CD4-positive, alpha-beta T cell treated with Interleukin-6 at 100 ng/mL for 8 hours (primary cell): ENCODE data around the gene FCN1.
"Not testable (repeated sequence)": the region's sequence is repeated elsewhere in the genome, so short reads cannot be mapped to it uniquely, and the experiment has no call there.

Experiments used
- DNase-seq: peaks from one replicate; pipeline ENCODE4 v3.0.0-alpha.2; 2020; ENCODE audit warnings: mixed read lengths, low spot score

FCN1 gene

DNA sequence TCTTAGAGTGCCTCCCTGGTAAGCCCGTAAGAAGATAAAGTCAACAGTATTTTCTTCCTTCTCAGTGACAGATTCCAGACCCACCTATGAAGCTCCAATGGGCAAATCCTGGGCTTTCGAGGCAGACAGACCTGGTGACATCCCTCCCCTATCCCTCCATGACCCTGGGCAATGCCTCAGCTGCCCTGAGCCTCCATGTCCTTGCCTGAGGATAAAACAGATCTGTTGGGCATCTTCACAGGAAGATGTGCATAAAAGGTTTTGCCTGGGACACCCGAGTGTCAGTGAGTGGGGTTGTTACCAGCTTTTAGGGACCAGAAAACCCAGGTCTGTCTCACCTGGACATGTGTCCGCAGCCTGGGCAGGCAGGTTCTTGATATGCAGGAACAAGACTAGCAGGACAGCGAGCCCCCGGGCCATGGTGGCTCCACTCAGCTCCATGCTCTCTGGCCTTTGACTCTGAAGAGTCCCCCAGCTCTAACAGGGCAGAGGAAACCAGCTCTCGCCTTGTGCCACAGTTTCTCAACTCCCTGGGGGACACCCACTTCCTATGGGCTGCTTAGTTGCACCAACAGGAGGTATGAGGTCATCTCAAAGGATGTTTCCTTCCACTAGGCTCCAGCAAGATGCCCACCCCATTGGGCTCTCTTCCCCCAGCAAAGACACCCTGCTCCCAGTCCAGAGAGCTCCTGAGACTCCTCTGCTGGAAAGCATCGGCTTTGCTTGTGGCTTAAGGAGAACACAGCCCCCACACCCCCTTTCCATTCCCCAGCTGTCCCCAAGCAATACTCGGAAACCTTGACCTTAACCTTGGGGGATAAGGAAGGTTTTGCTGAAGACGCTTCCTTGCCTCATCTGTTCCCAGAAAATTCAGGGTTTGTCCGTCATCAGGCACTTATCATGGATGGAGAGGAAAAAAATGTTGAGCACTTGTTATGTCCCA lies at the start of gene FCN1:
Gene FCN1 (minus strand): TSS at position 482 of the 943 bp plus-strand sequence. CDS start 41 bp downstream, at position 441.
- DNase-seq, result no peak

DNA sequence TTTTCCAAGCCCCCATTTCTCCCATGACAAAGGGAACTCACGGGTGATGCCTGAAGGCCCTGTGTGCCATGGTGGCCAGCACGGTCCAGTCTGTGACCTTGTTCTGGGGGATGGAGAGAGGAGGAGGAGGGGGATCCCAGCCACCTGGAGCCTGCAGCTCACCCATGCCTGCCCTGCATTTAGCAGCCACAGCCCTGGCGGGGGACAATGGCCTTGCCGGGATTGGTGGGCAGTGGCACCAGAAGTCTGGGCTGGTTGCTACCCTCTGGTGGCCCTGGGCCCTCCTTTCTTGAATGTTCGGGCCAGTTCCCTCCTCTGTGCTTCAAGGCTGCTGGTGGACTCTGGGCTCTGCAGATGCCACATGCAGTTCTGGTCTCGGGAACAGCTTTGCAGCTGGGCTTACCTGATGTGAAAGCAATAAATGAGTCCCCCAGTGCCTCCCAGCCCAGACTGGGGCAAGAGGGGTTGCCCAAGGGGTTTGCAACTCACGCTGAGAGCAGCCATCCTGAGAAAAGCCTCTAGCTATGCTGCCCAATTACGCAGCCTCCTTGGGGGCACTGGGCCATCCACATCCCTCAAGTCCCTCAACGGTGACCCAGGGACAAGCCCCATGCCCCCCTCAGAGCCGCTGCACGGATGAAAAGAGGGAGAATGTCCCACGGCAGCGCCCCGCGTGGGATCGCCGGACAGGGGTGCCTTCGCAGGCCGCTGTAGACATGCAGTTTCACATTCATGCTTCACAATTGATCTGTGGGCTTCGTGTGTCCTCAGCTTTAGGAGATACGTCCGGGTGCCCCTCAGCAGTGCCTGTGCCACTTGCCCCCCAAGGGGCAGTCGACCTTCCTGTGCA lies 49.2 kb upstream of the FCN1 start:
- DNase-seq, result no peak

DNA sequence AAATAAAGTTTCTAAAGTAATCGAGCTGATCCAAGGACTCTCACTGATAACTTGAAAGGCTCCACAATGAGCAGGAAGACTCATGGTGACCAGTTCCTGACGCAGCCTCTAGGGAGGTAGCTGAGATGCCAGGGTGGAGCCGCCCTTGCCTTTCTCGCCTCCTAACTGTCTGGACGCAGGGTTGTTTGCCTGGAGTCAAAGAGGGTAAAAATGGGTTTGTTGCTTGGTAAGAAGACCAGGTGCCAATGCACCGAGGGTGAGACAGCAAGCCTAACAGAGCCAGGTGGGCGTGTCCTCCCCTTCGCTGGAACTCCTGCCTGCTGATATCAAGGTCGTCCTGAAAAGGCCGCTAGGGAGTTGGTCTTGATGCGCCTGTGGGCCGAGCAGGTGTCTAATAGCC lies 48.6 kb upstream of the FCN1 start:
- no peak for DNase-seq

DNA sequence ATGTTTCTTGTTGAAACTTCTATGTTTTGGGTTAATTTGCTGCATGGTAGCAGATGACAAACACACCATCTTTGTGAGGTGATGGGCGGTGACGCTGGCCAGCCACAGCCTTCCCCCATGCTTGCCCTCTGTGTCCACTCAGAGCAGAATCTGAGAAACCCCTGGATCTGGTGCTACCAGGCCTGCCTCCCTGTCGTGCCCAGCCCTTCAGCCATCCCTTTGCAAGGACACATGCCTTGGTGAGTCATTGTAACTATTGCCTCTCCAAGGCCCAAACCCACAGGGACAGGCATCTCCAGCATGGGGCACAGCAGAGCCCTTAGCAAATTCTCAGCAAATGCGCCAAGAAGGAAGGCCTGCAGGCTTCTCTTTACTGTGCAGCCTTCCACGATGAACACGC lies 48.1 kb upstream of the FCN1 start:
- DNase-seq, result no peak

DNA sequence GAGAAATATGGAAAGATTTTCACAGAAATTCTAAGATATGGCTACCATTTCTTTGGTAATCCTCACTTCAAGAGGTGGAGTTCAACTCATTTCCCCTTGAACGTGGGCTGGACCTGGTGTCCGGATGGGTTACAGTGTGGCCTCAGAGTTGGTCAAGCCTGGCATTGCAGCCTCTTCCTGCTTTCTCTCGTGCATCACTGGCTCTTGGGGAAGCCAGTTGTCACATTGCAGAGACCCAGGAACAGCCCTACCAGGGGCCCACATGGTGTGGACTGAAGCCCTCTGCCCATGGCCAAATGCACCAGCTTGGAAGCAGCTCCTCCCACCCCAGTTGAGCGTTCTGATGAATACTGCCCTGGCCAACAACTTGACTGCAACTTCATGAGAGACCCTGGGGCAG lies 47.7 kb upstream of the FCN1 start:
- no peak for DNase-seq

DNA sequence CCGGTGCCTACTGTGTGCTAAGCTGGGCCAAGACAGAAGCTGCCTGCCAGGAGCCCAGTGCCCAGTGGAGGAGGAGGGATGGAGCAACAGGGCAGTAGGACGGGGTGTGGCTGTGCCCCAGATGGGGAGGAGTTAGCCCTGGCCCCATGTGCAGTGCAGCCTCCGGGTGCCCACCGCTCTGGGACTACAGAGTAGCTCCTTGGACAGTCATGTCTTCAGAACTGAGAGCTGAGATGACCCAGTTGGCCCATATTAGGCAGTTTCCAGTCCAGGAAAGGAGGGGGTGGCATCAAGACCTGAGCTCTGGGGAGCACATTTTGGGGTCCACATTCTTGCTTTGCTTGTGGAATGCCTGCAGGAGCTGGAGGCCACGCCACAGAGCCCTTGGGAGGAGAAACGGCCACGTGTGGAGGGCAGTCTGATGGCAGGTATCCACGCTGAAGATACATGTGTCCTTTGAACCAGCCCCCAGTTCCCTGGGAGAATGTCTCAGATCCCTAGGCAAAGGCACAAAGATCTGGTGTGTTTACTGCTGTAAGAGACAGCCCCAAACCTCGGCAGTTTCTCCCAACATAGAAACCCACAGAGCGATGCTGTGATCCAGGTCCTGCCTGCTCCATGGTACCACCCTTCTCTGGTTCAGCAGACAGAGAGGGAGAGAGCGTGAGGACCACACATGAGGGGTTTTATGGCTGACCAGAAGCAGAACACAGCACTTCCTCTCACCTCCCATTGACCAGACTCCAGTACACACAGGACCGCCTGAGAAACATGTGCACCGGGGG lies 46.8 kb upstream of the FCN1 start:
- no peak for DNase-seq

DNA sequence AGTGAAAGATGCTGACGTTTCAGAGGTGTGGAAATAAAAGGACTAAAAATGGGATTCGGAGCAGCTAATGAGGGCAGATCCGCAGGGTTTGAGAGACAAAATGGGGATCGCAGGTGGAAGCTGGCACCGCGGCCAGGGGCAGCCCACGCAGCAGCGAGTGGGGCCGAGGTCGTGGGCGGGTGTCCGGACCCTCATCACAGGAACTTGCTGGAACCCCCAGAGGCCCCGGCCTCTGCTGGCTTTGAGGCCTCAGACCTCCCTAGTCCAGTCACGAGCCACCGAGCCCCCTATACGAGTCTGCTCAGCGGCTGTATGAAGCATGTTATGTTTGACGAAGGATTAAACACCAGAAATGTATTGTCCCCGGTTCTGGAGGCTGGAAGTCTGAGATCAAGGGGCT lies 45.8 kb upstream of the FCN1 start:
- no peak for DNase-seq

DNA sequence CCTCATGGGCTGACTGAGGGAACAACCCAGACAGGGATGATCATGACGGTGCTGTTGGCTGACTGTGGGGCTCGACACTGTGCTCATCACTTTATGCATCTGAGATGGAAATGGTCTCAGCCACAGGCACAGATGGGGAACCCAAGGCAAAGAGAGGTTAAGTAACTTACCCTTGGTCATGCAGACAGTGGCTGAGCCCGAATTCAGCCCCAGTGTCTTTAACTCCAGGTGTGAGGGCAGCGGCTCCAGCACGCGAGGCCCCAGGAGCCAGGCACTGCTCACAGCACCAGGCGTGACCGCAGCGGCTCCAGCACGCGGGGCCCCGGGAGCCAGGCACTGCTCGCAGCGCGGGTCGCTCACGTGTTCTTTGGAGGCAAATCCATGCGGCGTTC lies 45.3 kb upstream of the FCN1 start:
- no peak for DNase-seq

DNA sequence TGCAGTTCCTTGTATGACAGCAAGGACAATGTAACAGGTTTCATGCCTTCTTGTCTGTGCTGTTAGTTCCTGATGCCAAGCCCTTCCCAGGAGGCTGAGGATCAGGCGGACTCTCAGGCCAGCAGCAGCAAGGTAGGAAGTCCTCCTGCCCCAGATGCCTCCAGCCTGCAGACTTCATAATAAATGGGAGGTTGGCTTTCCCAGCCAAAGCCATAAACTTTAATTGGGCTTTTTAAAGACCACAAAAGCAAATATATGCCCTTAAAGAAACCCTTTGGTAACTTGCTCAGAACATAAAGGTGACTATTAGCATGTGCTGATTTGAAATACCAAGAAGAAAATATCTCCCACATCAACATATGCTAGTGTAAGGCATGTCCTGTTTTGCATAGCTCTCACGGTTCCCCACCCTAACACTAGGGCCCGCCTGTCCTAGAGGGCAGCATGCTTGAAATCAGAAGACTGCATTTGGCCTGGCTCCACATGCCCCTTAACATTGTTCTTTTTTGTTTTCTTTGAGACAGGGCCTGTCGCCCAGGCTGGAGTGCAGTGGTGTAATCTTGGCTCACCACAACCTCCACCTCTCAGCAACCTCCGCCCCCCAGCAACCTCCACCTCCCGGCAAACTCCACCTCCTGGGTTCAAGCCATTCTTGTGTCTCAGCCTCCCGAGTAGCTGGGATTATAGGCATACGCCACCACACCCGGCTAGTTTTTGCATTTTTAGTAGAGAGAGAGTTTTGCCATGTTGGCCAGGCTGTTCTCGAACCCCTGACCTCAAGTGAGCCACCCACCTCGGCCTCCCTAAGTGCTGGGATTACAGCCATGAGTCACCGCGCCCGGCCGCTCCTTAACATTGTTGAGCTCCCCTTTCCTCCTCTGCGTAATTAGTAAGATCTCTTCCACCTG lies 44.6 kb upstream of the FCN1 start:
- DNase-seq, result no peak

DNA sequence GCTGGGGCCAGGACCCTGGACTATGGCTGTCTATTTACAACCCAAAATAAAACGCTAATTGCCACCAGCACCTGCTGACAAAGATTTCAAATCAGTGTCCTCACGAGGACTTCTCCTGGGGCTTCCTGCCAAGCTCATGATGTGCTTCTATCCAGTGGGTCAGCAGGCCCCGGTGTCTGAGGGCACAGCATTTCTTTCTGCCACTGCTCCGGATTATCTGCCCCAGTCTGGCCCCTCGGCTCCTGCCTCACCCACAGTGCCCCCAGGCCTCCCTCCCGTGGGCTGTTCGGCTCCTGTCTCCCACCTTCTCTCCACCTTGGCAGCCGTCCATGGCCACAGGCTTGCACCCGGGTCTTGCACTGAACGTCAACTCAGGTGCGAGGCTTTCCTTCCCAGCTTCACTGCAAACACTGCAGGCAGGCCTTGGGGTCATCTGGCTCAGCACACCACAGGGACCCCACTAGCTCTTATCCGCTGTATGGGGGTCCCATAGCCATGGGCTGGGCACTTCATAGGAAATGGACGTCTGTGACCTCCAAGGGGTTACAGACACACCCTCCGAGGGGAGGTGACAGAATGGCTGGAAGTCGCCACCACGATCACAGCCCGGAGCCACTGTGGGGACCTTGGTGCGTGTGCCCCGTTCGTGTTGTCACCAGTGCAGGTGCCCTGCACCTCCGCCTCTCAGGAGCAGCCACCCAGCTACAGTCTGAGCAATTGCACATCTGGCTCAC lies 43.8 kb upstream of the FCN1 start:
- DNase-seq, result no peak

DNA sequence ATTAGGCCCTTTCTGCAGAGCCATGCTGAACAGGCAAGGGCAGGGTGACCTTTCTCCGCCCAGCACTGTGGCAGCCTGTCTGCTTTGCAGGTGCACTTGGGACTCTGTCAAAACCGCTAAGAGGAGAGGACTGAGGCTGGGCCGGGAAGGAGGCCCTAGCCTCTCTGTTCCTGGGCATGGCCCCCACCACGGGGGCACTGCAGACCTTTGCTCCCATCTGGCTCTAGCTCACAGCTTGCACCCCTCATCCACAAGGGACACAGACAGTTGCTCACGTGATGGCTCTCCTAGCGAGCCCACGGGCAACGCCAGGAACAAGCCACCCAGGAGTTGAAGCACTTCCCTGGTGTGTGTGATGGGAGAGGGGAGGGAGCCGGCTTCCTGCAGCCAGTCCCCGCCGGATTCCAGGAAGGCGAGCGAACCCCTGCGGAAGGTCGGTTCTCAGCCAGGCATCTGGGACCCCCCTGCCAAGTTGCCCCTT lies 43.0 kb upstream of the FCN1 start:
- DNase-seq, result no peak

DNA sequence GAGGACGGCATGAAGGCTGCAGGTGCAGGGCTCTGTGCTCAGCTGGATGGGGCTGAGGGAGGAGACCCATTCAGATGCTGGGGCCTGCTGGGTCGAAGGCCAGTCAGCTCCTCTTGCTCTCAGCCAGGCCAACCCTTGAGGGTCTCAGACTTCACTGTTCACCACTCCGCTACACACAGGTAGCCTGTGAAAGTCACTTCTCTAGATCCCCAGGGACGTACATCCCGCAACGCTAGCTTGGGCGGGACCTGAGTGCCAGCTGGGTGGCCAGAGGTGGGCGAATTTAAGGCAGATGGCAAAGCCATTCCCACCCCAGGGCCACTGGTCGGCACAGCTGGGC lies 42.2 kb upstream of the FCN1 start:
- no peak for DNase-seq

DNA sequence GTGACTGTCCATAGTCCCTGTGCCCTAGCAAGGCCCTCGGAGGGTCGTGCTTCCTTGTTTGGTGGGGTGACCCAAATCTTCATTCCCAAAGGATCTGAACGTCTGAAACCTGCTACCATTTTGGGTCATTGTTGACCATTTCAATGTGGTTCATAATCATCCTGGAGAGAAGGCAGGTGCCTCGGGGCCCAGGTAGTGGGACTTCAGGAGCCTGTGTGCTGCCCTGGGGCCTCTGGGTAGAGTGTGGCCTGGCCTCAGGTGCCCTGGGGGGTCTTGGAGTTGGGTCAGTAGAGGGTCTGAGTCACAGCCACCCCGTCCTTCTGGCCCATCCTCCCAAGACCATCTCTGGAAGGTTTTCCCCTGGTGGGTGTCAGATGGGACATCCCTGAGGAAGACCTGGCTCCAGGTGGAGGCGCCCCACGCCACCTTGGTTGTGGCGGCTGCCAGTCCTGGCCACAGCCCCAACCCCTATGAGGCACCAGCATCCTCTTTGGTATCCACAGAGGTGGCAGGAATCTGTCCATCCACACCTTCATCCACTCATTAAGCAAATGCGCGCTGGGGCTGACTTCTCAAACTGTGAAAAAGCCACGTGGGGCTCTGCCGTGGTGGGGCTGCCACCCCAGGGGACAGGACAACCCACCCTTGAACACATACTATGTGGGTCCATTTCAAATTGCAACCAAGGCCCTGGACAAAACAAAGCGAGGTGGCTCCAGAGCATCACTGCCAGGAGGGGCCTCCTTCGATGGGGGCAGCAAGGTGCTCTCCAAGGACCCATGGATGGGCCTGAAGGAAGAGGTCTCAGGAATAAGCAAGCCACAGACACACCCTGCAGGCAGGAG lies 41.6 kb upstream of the FCN1 start:
- no peak for DNase-seq

DNA sequence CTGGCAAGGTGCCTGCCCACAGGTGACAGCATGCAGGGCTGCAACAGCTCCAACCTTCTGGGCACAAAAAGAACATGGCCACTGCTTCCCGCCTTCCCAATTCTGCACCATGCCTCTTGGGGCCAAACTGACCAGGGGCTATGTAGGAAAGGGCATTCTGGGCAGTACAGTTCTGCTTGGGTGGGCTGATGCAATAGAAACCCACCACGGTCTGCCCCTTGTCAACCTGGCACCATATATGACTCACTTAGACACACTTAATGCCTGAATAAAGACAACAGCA lies 40.2 kb upstream of the FCN1 start:
- no peak for DNase-seq

DNA sequence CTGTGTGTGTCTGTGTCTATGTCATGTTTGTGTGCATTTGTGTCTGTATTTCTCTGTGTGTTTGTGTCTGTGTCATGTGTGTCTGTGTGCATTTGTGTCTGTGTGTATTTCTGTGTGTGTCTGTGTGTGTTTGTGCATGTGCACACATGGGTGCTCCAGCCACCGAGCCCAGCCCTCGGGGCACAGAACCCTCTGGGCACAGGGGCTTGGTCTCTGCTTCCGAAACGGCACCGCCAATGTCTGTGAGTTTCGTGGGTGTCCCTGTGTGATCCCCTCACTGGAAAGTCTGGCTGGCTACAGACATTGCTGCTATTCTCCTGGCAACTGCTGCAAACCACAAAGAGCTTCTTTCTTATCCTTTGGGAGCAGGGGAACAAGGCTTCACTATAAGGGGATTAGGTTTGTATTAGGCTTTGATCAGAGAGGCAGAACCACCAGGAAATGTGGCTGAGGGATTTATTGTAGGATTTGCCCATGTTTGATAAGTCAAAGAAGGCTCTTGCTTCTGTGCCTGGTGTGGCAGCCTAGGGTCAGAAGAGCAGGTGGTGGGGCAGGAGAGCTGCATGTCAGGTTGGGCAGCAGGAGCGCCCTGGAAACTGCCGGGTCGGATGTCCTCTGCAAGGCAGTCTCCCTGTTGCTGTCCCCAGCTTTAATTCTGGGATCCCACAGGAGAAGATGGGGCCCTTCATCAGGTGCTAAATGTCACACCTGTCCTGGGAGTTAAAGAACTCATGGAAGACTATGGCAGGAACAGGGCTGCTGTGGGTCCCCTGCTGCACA lies 39.6 kb upstream of the FCN1 start:
- DNase-seq, result no peak

DNA sequence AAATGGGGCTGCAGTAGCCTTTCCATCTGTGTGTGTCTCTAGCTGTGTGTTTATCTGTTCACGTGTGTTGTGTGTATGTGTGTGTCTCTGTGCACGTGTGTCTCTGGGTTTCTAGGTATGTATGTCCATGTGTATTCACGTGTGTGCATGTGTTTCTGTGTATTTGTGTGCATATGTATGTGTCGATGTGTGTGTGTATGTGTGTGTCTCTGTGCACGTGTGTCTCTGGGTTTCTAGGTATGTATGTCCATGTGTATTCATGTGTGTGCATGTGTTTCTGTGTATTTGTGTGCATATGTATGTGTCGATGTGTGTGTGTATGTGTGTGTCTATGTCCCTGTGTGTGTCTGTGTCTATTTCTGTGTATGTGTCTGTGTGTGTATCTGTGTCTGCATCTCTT lies 38.7 kb upstream of the FCN1 start:
- not testable (repeated sequence) for DNase-seq

DNA sequence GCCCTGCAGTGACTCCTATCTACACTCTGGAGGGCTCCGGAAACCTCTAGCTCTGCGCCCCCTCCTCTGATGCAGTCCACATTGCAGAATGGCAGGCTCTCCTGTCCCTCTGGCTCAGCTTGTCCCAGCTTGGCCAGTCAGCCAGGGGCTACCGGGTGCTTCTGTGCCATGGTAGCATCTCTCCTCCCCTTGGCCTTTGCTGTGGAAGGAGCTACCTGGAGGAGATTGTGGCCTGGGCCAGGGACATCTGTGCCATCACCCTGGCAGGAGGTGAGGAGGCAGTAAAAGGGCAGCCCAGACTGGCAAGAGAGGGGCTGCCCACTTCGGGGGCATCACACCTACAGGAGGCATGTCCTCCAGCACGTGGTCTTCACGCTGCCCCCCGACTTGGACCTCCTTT lies 38.1 kb upstream of the FCN1 start:
- DNase-seq, result no peak

DNA sequence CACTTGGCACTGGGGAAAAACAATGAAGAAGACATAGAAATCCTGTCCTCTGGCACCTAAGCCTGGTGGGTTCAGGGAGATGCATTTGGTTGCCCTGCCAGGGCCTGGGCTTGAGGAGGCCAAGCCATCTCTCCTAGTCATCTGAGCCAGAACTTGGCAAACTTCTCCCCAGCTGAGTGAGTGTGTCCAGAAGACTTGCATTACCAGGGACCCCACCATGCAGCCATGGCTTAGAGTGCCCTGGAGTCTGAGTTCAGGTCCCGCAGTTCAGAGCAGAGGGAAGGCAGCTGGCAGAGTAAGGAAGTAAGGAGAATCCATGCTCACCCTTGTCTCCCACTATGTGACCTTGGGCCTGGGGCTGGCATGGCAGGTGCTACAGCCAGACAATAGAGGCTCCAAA lies 37.4 kb upstream of the FCN1 start:
- no peak for DNase-seq

DNA sequence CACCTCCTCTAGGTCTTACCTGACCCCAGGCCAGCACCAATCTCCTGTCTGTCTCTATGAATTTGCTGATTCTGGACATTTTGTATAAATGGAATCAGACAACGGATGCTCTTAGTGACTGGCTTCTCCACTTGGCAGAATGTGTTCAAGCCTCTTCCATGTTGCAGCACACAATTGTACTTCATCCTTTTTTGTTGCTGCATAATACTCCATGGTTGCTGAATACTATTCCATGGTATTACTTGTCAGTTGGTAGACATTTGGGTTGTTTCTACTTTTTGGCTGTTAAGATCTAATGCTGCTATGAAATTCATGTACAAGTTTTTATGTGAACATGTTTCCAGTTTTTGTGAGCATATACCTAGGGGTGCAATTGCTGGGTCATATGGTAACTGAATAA lies 34.3 kb upstream of the FCN1 start:
- no peak for DNase-seq
